Measurements from ENCODE around the gene CD300C.

The CD300C gene

GRCh38 chr17:74532115-74532514 is 13.8 kb downstream of the CD300C start:
- Histone ChIP-seq H3K4me3 (ENCODE audit: low read depth, low read length) (no peak overlapping the region), H3K9me3 (ENCODE audit: severe bottlenecking) (peaks cover 21% of the 10 kb centered on the region), H3K27me3 (ENCODE audit: insufficient read depth, low read depth, severe bottlenecking) (peaks cover 98% of the 10 kb centered on the region), H3K27ac (no peak overlapping the region), H3K36me3 (no peaks in the 10 kb centered on the region)
- no peak for TF ChIP-seq CTCF (IDR thresholded peaks at IDR 0.05; ENCODE audit: low read depth, low read length)
- peak; percentile 5 for DNase-seq

- Histone ChIP-seq H3K4me3 (ENCODE audit: low read depth, low read length) (no peak within 1 kb of the TSS), H3K36me3 (no peaks in the 10 kb centered on the region), H3K27ac (no peak within 1 kb of the TSS), H3K27me3 (ENCODE audit: insufficient read depth, low read depth, severe bottlenecking) (peaks cover 99% of the 10 kb centered on the region), H3K9me3 (ENCODE audit: severe bottlenecking) (peaks cover 28% of the 10 kb centered on the region)
- no peak for TF ChIP-seq CTCF (IDR thresholded peaks at IDR 0.05; ENCODE audit: low read depth, low read length)
- DNase-seq = peak; percentile 1
Observed at GRCh38 chr17:74531231-74531761, 14.6 kb downstream of the CD300C start, which contains the start of gene CD300LB. Gene CD300LB, minus strand, starts transcription at chr17:74531475. Its CDS starts 125 bp downstream, at chr17:74531350.

GRCh38 chr17:74530831-74531150 is 15.1 kb downstream of the CD300C start:
- no peak overlapping the region for H3K27ac ChIP-seq
- TF ChIP-seq CTCF (IDR thresholded peaks at IDR 0.05; ENCODE audit: low read depth, low read length) = no peak
- no peak overlapping the region for H3K4me3 ChIP-seq (ENCODE audit: low read depth, low read length)
- no peaks in the 10 kb centered on the region for H3K36me3 ChIP-seq
- peaks cover 27% of the 10 kb centered on the region for H3K9me3 ChIP-seq (ENCODE audit: severe bottlenecking)
- peaks cover 100% of the 10 kb centered on the region for H3K27me3 ChIP-seq (ENCODE audit: insufficient read depth, low read depth, severe bottlenecking)
- no peak for DNase-seq

- Histone ChIP-seq H3K9me3 (ENCODE audit: severe bottlenecking) (peaks cover 24% of the 10 kb centered on the region), H3K27ac (no peak overlapping the region), H3K27me3 (ENCODE audit: insufficient read depth, low read depth, severe bottlenecking) (peaks cover 100% of the 10 kb centered on the region), H3K36me3 (no peaks in the 10 kb centered on the region), H3K4me3 (ENCODE audit: low read depth, low read length) (no peak overlapping the region)
- no peak for TF ChIP-seq CTCF (IDR thresholded peaks at IDR 0.05; ENCODE audit: low read depth, low read length)
- no peak for DNase-seq
Observed at GRCh38 chr17:74529243-74529642, 16.7 kb downstream of the CD300C start.

GRCh38 chr17:74528491-74529199 is 17.3 kb downstream of the CD300C start:
- Histone ChIP-seq H3K36me3 (no peaks in the 10 kb centered on the region), H3K27me3 (ENCODE audit: insufficient read depth, low read depth, severe bottlenecking) (peaks cover 100% of the 10 kb centered on the region)
- no peak for TF ChIP-seq CTCF (IDR thresholded peaks at IDR 0.05; ENCODE audit: low read depth, low read length)

GRCh38 chr17:74527756-74528155 is 18.2 kb downstream of the CD300C start:
- no peak overlapping the region for H3K27ac ChIP-seq
- peaks cover 24% of the 10 kb centered on the region for H3K9me3 ChIP-seq (ENCODE audit: severe bottlenecking)
- no peaks in the 10 kb centered on the region for H3K36me3 ChIP-seq
- no peak for TF ChIP-seq CTCF (IDR thresholded peaks at IDR 0.05; ENCODE audit: low read depth, low read length)
- H3K27me3 ChIP-seq (ENCODE audit: insufficient read depth, low read depth, severe bottlenecking) = peaks cover 100% of the 10 kb centered on the region
- no peak overlapping the region for H3K4me3 ChIP-seq (ENCODE audit: low read depth, low read length)
- no peak for DNase-seq

More at GRCh38 chr17:74528491-74529199, 17.3 kb downstream of the CD300C start:
- Histone ChIP-seq H3K27ac (no peak overlapping the region), H3K4me3 (ENCODE audit: low read depth, low read length) (no peak overlapping the region), H3K9me3 (ENCODE audit: severe bottlenecking) (peaks cover 24% of the 10 kb centered on the region)
- no peak for DNase-seq
